Left lobe of liver (tissue), 2 donors: ENCODE measurements around the gene TRAPPC10. TPM values are rescaled to one million over a fixed set of nuclear protein-coding genes. Genes with fewer than 3 reads are reported as not detected.

Experiments
- ATAC-seq: fragments of 200-7000 bp; cut with Tn5 transposase; one replicate; pipeline ENCODE4 v1.9.1; 2020; ENCODE audit warnings: mild to moderate bottlenecking, moderate library complexity
- DNase-seq: peaks from one replicate; pipeline ENCODE4 v3.0.0-alpha.2; 2020; ENCODE audit warnings: low spot score
- total RNA-seq: library from RNA; stranded (reverse); gene quantifications from one replicate; pipeline ENCODE4 v1.2.1, GENCODE V29; 2021
- donor health status: DM: no; HTN: no; CAD: no; lungs with moderate emphysema.
- donor health status: DM: no; HTN: yes; CAD: no.

Gene TRAPPC10, protein sequence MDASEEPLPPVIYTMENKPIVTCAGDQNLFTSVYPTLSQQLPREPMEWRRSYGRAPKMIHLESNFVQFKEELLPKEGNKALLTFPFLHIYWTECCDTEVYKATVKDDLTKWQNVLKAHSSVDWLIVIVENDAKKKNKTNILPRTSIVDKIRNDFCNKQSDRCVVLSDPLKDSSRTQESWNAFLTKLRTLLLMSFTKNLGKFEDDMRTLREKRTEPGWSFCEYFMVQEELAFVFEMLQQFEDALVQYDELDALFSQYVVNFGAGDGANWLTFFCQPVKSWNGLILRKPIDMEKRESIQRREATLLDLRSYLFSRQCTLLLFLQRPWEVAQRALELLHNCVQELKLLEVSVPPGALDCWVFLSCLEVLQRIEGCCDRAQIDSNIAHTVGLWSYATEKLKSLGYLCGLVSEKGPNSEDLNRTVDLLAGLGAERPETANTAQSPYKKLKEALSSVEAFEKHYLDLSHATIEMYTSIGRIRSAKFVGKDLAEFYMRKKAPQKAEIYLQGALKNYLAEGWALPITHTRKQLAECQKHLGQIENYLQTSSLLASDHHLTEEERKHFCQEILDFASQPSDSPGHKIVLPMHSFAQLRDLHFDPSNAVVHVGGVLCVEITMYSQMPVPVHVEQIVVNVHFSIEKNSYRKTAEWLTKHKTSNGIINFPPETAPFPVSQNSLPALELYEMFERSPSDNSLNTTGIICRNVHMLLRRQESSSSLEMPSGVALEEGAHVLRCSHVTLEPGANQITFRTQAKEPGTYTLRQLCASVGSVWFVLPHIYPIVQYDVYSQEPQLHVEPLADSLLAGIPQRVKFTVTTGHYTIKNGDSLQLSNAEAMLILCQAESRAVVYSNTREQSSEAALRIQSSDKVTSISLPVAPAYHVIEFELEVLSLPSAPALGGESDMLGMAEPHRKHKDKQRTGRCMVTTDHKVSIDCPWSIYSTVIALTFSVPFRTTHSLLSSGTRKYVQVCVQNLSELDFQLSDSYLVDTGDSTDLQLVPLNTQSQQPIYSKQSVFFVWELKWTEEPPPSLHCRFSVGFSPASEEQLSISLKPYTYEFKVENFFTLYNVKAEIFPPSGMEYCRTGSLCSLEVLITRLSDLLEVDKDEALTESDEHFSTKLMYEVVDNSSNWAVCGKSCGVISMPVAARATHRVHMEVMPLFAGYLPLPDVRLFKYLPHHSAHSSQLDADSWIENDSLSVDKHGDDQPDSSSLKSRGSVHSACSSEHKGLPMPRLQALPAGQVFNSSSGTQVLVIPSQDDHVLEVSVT
- total RNA-seq: 21.2 TPM

DNA sequence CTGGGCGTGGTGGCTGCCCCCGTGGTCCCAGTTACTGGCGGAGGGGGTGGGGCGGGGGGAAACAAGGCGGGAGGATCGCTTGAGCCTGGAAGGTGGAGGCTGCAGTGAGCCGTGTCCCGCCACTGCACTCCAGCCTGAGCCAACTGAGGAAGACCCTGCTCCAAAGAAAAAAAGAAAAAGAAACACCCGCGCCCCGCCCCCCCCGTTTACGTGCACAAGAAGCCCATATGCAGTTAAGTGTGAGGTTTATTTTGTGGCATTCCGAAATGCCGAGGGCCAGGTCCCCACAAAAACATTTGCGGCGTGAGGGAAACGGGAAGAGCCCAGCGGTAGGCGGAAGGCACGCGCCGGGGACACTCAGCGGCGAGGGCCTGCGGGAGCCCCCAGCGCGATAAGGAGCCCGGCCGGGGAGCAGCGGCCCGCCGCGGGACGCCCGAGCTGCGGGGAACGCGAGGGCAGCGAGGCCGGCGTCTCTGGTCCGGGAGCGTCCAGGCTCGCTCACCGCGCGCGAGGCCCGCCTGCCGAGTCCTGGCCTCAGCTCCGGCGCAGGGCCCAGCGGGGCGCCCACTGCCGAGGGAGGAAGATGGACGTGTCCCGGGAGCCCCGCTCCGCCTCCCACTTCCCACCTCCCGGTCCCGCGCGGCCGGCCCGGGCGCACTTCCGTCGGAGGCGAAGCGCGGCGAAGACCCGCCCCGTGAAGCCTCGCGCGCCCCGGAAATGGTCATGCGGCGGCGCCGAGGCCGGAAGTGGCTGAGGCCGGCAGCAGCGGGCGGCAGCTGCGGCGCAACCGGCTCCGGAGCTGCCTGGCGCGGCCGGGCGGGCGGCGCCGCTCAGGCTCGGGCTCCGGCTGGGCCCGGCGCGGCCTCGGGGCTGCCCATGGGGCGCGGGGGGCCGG is at the start of gene TRAPPC10:
TSS of gene TRAPPC10 (plus strand) at position 731 of the 895 bp plus-strand sequence. CDS start 185 bp downstream, outside the sequence.
- DNase-seq (peak; percentile 88), ATAC-seq (peak; percentile 78)

DNA sequence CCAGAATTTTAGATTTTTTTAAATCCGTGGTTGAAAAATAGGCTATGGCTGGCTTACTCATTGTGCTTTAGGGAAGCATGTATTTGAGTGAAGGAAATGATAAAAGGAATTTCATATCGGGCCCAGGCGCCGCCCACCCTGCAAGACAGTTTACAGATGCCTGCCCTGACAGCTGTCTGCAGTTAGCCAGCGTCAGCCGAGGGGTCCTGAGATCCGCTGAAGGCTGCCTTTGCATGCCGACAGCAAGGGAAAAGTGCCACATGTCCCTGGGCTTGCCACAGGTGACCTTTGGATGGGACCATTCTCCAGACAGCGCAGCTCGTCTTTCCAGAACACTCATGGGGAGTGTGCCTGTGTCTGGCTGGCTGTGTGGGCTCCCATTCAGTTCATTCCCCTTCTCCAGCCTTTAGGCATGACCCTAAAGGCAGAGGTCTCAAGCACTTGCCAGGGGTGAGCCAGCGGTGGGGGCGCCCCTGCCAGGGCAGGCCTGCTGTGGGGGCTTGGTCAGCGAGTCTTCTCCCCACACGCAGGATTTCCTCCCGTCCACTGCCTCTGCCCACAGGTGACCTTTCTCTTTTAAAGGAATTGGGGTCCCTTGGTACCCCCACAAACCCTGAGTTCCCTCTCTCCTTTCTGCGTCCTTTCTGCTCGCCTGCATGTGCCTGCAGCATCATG is 46.1 kb upstream of the TRAPPC10 start:
- no peak for DNase-seq
- ATAC-seq: peak; percentile 8

DNA sequence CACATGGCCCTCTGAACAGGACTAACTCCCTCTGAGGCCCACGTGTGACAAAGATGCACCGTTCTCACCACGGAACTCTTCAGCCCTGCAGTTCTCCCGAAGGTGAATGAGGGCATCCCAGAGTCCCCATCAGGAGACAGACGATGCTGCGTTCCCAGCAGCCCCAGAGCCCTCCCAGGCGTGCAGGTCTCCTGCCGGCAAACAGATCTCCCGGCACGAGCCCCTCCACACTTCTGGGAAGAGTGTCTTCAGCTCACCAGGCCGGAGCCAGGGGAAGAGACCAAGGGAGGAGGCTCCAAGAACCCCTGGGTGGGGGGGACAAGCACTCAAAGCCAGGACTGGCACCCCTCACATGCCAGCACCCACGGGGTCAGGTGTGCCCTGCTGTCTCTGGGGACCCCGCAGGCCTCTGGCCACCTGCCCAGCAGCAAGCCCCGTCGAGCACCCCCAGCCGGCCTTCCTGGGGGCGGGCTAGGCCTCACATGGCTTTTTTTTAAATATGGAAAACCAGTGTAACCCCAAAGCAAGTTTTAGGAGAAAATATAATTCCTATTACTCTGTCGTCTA is 45.1 kb upstream of the TRAPPC10 start:
- DNase-seq: no peak
- no peak for ATAC-seq

DNA sequence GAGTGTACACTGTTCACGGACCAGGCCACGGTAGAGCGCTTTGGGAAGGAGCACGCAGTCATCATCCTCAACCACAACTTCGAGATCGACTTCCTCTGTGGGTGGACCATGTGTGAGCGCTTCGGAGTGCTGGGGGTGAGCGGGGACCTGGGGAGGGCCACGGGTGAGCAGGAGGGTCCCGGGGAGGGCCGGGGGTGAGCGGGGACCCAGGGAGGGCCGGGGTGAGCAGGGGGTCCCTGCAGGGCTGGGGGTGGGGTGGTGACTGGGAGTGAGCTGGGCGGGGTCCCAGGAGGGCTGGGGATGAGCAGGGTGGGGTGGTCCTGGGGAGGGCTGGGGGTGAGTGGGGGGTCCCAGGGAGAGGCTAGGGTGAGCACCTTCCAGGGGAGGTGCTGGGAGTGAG is 44.1 kb upstream of the TRAPPC10 start:
- DNase-seq (no peak), ATAC-seq (no peak)

DNA sequence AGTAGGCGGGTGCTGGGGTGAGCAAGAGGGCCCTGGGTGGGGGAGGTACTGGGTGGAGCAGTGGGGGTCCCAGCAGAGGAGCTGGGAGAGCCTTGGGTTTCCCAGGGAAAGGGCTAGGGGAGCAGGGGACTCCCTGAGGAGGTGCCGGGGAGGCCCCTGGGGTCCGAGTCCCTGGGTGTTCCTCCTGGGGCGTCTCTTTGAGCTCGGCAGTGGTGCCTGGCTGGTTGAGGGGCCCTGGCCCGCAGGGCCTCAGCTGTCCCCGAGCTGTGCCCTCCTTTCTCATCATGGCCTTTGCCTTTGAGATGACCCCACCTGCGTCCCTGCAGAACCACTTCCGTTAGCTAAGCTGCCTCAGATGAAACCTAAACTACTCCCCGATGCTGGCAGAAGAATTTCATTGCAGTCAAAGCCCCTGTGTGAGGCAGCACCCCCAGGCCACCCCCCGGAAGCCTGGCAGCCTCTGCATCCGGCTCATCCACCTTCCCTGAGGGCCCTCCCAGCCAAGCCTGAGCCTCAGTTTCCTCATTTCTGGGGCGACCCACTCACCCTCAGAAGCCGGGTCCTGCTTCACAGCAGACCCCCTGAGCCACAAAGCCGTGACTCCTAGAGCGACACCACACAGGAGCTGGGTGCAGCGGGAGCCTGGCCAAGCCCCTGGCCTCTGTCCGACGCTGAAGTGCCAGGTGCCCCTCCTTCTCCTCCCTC is 43.5 kb upstream of the TRAPPC10 start:
- ATAC-seq (no peak), DNase-seq (no peak)

DNA sequence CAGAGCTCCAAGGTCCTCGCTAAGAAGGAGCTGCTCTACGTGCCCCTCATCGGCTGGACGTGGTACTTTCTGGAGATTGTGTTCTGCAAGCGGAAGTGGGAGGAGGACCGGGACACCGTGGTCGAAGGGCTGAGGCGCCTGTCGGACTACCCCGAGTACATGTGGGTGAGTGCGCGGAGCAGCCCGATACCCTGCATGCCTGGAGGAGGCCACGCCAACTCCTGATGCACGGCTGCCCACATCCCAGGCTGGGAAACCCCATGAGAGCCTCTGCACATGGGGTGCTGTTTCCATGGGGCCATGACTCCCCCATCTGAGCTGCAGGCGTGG is 43.0 kb upstream of the TRAPPC10 start:
- DNase-seq: no peak
- ATAC-seq: no peak

DNA sequence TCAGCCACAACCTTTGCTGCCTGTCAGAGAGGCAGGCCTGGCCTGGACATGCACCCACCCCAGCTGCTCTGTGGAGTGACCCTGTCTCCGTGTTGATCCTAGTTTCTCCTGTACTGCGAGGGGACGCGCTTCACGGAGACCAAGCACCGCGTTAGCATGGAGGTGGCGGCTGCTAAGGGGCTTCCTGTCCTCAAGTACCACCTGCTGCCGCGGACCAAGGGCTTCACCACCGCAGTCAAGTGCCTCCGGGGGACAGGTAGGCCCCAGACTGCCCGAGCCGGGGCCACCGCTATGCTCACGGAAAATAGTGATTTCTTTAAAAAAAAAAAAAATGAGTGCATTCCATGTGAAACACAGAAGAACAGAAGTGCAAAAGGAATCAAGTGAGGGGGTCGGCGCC is 41.6 kb upstream of the TRAPPC10 start:
- DNase-seq (no peak), ATAC-seq (no peak)

DNA sequence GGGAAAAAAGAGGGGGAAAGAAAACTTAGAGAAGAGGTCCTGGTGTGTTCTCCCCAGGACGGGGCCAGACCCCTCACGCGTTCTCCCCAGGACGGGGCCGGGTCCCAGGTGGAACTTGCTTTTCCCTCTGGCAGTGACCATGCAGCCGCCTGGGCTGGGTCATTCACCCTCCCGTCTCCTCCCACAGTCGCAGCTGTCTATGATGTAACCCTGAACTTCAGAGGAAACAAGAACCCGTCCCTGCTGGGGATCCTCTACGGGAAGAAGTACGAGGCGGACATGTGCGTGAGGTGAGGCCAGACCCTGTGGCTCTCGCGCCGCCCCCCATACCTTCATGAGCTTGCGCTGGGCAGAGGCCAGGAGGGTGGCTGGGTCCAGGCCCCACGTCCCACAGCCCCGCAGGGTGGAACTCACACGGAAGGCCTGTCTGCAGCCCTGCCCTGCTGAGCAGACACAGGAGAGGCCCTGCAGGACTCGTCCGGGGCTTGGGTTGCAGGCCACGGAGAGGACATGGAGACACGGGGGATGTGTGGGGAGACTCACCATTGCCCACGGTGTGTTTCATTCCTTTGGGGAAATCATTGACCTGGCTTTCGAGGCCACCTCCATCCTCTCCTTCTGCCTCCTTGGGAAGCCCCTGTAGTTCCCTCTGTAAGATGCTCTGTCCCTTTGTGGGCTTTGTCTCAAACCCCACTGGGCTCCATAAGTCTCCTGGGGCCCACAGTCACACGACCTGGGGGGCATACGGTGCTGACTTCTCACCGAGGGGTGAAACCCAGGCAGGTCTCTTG is 40.7 kb upstream of the TRAPPC10 start:
- ATAC-seq: peak; percentile 76

DNA sequence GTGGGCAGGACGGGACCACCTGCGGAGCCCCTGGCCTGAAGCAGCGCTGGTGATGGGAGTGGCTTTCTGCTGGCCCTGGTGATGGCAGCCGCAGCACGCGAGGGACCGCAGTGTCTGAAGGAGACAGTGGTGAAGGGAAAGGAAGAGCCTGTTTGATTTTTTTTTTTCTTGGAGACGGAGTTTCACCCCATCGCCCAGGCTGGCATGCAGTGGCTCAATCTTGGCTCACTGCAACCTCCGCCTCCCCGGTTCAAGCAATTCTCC is 40.2 kb upstream of the TRAPPC10 start:
- DNase-seq (no peak), ATAC-seq (no peak)

More for the DNA sequence above, 40.7 kb upstream of the TRAPPC10 start:
- DNase-seq: no peak

DNA sequence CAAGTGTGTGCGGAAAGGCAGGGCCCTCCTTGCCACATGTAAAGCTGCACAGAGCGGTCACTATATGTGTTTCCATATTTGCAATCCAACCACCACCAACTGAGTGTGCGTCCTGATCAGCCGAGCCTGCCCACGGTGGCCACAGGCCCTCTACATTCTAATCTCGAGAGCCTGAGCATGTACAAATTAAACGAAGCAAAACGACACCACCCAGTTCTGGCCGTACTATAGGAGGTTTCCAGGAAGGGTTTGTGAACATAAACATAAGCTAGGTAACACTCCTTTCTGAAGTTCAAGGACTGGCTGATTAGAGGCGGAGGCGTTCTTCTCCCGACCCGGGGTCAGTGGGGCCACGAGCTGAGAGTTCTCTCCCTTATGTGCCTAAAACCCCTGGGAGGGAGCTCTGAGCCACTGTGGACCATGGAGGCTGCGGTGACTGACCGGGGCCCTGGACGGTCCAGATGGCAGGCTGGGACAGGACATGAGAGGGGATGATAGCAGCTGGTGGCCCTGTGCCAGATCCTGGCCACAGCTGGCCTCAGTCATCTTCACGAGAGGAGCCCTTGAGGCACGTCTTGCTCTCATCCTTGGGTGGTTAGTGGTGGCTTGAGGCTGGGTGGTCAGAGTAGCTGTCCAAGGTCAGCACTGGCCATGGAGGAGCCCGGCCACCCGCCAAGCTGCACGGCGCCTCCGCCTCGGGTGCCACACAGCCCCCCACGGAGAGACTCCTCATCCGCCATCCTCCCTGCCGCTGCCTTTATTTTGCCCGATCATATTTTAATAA is 39.1 kb upstream of the TRAPPC10 start:
- DNase-seq (no peak), ATAC-seq (no peak)

DNA sequence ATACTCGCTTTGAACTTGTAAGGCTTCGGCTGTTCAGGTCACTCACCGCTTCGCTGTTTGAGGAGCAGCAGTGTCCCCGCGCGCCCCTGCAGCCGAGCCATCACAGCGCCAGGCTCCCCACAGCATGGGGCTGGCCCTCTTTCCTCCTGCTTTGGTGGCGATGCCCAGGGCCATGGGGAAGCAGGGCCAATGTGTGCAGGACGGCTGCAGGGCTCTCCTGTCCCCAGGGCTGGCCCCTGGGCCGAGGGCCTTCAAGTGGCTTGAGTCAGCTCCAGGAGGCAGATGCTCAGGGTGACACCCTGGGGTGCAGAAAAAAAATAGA is 38.5 kb upstream of the TRAPPC10 start:
- DNase-seq: no peak
- ATAC-seq: no peak

DNA sequence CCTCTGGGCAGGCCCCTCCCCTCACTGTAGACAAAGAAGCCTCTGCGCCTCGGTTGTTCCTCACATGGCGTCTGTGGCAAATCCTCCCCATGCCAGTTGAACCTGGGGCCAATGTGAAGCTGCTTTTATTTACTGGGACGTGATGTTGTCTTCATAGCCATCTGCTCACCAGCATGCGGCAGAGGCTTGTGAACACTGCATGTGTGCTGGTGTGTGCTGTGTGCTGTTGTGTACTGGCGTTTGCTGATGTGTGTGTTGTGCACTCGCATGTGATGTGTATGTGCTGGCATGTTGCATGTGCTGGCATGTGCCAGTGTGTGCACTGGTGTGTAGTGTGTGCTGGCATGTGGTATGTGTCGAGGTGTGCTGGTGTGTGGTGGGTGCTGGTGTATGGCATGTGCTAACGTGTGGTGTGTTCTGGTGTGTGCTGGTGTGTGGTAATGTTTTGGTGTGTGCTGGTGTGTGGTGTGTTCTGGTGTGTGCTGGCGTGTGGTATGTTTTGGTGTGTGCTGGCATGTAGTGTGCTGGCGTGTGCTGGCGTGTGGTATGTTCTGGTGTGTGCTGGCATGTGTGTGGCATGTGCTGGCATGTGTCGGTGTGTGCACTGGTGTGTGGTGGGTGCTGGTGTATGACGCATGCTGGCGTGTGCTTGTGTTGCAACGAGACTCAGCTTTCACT is 37.2 kb upstream of the TRAPPC10 start:
- DNase-seq (no peak), ATAC-seq (peak; percentile 12)

DNA sequence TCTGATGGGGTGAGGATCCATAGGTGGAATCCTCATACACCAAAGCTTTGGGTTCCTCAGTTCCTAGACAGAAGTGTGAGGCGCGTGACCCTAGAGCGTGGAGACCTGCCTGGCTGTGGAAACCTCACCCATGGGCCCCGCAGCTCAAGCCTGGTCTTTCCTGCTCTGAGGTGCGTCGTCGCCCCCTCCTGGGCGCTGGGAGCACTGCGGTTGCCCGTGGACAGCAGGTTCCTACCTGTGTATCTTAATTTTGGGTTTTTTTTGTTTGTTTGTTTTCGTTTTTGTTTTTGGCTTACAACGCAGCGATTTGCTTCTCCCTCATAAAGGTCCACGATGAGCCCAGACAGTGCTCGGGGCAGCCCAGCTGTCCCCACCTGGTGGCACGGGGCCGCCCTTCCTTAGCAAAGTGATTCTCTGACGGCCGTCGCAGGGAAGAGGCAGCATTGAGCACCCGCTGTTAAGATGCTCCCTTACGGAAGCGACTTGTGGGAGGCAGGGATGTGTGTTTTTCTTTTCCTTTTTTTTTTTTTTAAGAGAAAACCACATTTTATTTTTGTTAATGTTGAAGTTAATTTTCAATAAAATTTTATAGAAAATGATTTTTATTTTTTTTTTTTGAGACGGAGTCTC is 36.5 kb upstream of the TRAPPC10 start:
- peak; percentile 77 for DNase-seq
- ATAC-seq: peak; percentile 83

DNA sequence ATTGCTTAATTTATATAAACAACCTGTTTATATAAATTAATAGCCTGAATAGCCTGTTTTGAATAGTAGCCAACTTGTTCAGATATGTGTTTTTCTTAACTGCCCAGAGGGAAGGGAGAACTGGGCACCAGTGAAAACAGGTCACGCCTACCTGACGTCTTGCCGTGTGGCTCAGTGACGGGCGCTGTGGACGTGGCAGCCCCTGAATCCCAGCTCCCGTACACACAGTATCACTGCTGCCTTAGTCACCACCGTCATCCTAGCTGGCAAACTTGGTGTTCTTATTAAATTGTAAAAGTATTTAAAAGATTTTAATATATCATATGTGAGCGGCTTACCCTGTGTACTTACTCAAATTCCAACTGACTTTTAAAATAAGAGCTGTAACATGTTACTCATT is 35.4 kb upstream of the TRAPPC10 start:
- ATAC-seq (no peak), DNase-seq (no peak)

DNA sequence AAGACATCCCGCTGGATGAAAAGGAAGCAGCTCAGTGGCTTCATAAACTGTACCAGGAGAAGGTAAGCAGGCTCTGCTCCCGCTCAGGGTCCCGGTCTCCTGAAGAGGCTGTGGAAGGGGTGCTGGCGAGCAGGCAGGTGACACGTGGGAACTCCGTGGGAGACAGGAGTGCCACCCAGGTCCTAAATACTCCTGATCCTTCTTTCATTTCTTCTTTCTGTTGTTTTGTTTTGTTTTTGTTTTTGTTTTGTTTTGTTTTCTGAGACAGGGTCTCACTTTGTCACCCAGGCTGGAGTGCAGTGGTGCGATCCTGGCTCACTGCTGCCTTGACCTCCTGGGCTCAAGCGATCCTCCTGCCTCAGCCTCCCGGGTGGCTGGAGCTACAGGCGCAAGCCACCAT is 34.0 kb upstream of the TRAPPC10 start:
- DNase-seq (no peak), ATAC-seq (no peak)

DNA sequence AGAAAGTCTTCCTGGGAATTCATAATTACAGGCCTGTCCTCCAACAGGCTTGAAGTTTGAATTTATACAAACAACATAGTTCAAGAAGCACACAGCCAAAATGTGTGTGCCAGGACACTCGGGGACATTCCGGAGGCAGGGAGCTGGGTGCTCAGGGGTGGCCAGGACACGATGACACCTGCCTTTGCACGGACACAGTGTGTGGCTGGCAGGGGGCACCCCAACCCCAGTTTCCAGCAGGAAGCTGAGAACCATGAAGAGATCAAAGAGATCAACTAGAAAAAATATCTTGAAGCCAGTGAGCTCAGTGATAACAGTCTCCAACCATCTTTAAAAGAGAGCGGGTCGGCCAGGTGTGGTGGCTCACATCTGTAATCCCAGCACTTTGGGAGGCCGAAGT is 32.5 kb upstream of the TRAPPC10 start:
- ATAC-seq (no peak), DNase-seq (no peak)
